ENCODE measurements around the gene COL1A2. TPM values are rescaled to one million over a fixed set of nuclear protein-coding genes. Genes with fewer than 3 reads are reported as not detected.

Gene COL1A2
- total RNA-seq, 1 experiment from 2014 or later, result 3.0 TPM

DNA sequence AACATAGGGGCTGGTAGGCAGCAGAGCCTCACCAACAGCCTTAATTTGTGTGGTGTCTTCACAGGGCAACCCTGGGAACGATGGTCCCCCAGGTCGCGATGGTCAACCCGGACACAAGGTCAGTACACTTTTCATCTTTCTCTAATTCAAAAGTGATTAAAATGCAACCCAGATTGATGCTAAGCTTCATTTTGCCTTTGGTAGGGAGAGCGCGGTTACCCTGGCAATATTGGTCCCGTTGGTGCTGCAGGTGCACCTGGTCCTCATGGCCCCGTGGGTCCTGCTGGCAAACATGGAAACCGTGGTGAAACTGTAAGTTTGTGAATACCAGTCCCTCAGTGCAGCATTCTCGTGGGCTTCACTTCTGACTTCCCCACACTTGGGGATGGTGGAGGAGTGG lies 30.9 kb downstream of the COL1A2 start:
- Histone ChIP-seq H3K4me3 (replicated peaks in 1 of 2; ENCODE audit: low read depth in 1 of 2, low read length in 2 of 2) (no peak overlapping the region), H3K9me2 (ENCODE audit: insufficient read depth) (no peaks in the 10 kb centered on the region; the same call in 1 of the 2 replicates), H3K4me1 (ENCODE audit: control insufficient read depth in 1 of 2, insufficient read depth in 2 of 2, low read length in 2 of 2) (no peaks in the 10 kb centered on the region), H4K20me1 (ENCODE audit: insufficient read depth) (no peaks in the 10 kb centered on the region), H3K9ac (ENCODE audit: low read length) (no peak overlapping the region), H3K27me3 (ENCODE audit: insufficient read depth, low read length) (no peaks in the 10 kb centered on the region), H3K27ac (ENCODE audit: low read depth, low read length) (no peak overlapping the region), H3K79me2 (ENCODE audit: insufficient read depth, low read length) (no peaks in the 10 kb centered on the region), H2AFZ (ENCODE audit: low read depth, low read length, poor library complexity, severe bottlenecking) (no peak overlapping the region), H3K36me3 (ENCODE audit: control insufficient read depth in 1 of 2, insufficient read depth in 2 of 2, low read length in 2 of 2) (no peaks in the 10 kb centered on the region), H3K4me2 (ENCODE audit: low read length) (no peak overlapping the region), H3K9me3 (ENCODE audit: control insufficient read depth in 1 of 2, insufficient read depth in 1 of 2, low read depth in 1 of 2, low read length in 2 of 2) (no peaks in the 10 kb centered on the region)
- no TSS peak for BruUV-seq (replicated peaks)
- ATAC-seq (no peak), DNase-seq (ENCODE audit: low read depth, low spot score) (no peak)
- intact Hi-C loops (cut with micrococcal nuclease), result no loop called here
- ChIA-PET RAD21 (ENCODE audit: low non-redundant PET in 1 of 2, low total read pairs in 2 of 2, uncharacterized antibody in 2 of 2, unreplicated experiment in 2 of 2) (no interaction called here), CTCF (interaction anchor here (1.3 to 1.4 kb wide), 2 partner anchors 11 to 137 kb away, joined by 3 to 5 read pairs; no protein-coding TSS in a partner anchor), POLR2A (no interaction called here)
- TF ChIP-seq CEBPB (IDR thresholded peaks at IDR 0.05; ENCODE audit: low read depth), result no peak
- TF ChIP-seq TCF7L2 (IDR thresholded peaks at IDR 0.05; ENCODE audit: borderline replicate concordance, extremely low read depth, insufficient read depth, insufficient read length), result no peak
- no peak for TF ChIP-seq ELF1 (IDR thresholded peaks at IDR 0.05; ENCODE audit: borderline replicate concordance, low read depth)
- TF ChIP-seq ZFX (IDR thresholded peaks at IDR 0.05), result no peak
- TF ChIP-seq RAD21 (IDR thresholded peaks at IDR 0.05; ENCODE audit: low read depth), result no peak
- TF ChIP-seq YY1 (IDR thresholded peaks at IDR 0.05; ENCODE audit: extremely low read depth, insufficient replicate concordance, low read depth, low read length), result no peak
- TF ChIP-seq, protein P1, sequence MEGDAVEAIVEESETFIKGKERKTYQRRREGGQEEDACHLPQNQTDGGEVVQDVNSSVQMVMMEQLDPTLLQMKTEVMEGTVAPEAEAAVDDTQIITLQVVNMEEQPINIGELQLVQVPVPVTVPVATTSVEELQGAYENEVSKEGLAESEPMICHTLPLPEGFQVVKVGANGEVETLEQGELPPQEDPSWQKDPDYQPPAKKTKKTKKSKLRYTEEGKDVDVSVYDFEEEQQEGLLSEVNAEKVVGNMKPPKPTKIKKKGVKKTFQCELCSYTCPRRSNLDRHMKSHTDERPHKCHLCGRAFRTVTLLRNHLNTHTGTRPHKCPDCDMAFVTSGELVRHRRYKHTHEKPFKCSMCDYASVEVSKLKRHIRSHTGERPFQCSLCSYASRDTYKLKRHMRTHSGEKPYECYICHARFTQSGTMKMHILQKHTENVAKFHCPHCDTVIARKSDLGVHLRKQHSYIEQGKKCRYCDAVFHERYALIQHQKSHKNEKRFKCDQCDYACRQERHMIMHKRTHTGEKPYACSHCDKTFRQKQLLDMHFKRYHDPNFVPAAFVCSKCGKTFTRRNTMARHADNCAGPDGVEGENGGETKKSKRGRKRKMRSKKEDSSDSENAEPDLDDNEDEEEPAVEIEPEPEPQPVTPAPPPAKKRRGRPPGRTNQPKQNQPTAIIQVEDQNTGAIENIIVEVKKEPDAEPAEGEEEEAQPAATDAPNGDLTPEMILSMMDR (IDR thresholded peaks at IDR 0.05 in 2 of 3, conservative IDR thresholded peaks at IDR 0.05 in 1 of 3; ENCODE audit: borderline replicate concordance in 1 of 3, insufficient read depth in 1 of 3, low read depth in 2 of 3, low read length in 2 of 3), result no peak
- no peak for TF ChIP-seq EGR1 (IDR thresholded peaks at IDR 0.05; ENCODE audit: low read depth)
- TF ChIP-seq SP1 (IDR thresholded peaks at IDR 0.05; ENCODE audit: low read depth), result no peak
- no peak for TF ChIP-seq POLR2A (IDR thresholded peaks at IDR 0.05; ENCODE audit: borderline replicate concordance, extremely low read depth, insufficient read depth, insufficient read length)
- TF ChIP-seq, protein P2, sequence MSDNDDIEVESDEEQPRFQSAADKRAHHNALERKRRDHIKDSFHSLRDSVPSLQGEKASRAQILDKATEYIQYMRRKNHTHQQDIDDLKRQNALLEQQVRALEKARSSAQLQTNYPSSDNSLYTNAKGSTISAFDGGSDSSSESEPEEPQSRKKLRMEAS (IDR thresholded peaks at IDR 0.05), result no peak
- no peak for TF ChIP-seq SRF (IDR thresholded peaks at IDR 0.05; ENCODE audit: low read depth)
- no peak for TF ChIP-seq POLR2AphosphoS5 (IDR thresholded peaks at IDR 0.05; ENCODE audit: low read depth, low read length)
- TF ChIP-seq, protein P3, sequence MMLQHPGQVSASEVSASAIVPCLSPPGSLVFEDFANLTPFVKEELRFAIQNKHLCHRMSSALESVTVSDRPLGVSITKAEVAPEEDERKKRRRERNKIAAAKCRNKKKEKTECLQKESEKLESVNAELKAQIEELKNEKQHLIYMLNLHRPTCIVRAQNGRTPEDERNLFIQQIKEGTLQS (IDR thresholded peaks at IDR 0.05), result no peak
- no peak for TF ChIP-seq ZNF274 (IDR thresholded peaks at IDR 0.05; ENCODE audit: low read depth, low read length)
- TF ChIP-seq SIN3A (IDR thresholded peaks at IDR 0.05; ENCODE audit: low read depth), result no peak
- TF ChIP-seq, protein P4, sequence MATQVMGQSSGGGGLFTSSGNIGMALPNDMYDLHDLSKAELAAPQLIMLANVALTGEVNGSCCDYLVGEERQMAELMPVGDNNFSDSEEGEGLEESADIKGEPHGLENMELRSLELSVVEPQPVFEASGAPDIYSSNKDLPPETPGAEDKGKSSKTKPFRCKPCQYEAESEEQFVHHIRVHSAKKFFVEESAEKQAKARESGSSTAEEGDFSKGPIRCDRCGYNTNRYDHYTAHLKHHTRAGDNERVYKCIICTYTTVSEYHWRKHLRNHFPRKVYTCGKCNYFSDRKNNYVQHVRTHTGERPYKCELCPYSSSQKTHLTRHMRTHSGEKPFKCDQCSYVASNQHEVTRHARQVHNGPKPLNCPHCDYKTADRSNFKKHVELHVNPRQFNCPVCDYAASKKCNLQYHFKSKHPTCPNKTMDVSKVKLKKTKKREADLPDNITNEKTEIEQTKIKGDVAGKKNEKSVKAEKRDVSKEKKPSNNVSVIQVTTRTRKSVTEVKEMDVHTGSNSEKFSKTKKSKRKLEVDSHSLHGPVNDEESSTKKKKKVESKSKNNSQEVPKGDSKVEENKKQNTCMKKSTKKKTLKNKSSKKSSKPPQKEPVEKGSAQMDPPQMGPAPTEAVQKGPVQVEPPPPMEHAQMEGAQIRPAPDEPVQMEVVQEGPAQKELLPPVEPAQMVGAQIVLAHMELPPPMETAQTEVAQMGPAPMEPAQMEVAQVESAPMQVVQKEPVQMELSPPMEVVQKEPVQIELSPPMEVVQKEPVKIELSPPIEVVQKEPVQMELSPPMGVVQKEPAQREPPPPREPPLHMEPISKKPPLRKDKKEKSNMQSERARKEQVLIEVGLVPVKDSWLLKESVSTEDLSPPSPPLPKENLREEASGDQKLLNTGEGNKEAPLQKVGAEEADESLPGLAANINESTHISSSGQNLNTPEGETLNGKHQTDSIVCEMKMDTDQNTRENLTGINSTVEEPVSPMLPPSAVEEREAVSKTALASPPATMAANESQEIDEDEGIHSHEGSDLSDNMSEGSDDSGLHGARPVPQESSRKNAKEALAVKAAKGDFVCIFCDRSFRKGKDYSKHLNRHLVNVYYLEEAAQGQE (IDR thresholded peaks at IDR 0.05; ENCODE audit: low read depth), result no peak
- TF ChIP-seq FOSL1 (IDR thresholded peaks at IDR 0.05; ENCODE audit: low read depth), result no peak
- no peak for TF ChIP-seq CBX3 (IDR thresholded peaks at IDR 0.05; ENCODE audit: low read depth)

All from HCT116 (cell line).